Glutamatergic neuron (in vitro differentiated cells): ENCODE results near the gene PPP1R12B. TPM values are rescaled to one million over a fixed set of nuclear protein-coding genes. Genes with fewer than 3 reads are reported as not detected.

Experiments
- DNase-seq: peaks from one replicate; pipeline ENCODE4 v3.0.0; 2022
- H3K27ac Mint-ChIP-seq: one replicate; pipeline ENCODE4 v1.8.0; 2020; ENCODE audit warnings: mild to moderate bottlenecking, mixed read lengths, inconsistent platforms; ENCODE audit not compliant: unreplicated experiment
- H3K27me3 Mint-ChIP-seq: one replicate; pipeline ENCODE4 v1.8.0; 2020; ENCODE audit warnings: mild to moderate bottlenecking, moderate library complexity, mixed read lengths, inconsistent platforms; ENCODE audit not compliant: unreplicated experiment
- H3K36me3 Mint-ChIP-seq: one replicate; pipeline ENCODE4 v1.8.0; 2020; ENCODE audit warnings: mild to moderate bottlenecking, mixed read lengths, inconsistent platforms; ENCODE audit not compliant: unreplicated experiment
- H3K4me1 Mint-ChIP-seq: one replicate; pipeline ENCODE4 v1.8.0; 2020; ENCODE audit warnings: mild to moderate bottlenecking, low read depth, mixed read lengths, inconsistent platforms; ENCODE audit not compliant: unreplicated experiment
- H3K4me3 Mint-ChIP-seq: one replicate; pipeline ENCODE4 v1.8.0; 2020; ENCODE audit warnings: mild to moderate bottlenecking, mixed read lengths, inconsistent platforms; ENCODE audit not compliant: unreplicated experiment
- H3K9me3 Mint-ChIP-seq: one replicate; pipeline ENCODE4 v1.8.0; 2020; ENCODE audit warnings: mild to moderate bottlenecking, moderate library complexity, mixed read lengths, inconsistent platforms; ENCODE audit not compliant: unreplicated experiment
- total RNA-seq: library from RNA; stranded (reverse); fragmentation: NEBNext Ultra II Directional; extraction: Animal tissue kit (Norgen Biotek cat#: 25700); gene quantifications from one replicate; pipeline ENCODE4 v1.2.1, GENCODE V29; 2021; ENCODE audit not compliant: unreplicated experiment
- TF ChIP-seq, protein P1 (sequence below): fragments of 200-600 bp; sonication (generic); IDR thresholded peaks from one replicate; pipeline ENCODE4 v1.5.0; 2021; ENCODE audit not compliant: partially characterized antibody, unreplicated experiment

PPP1R12B gene
- total RNA-seq, 1 donor from 2014 or later: 37.3 TPM

DNA sequence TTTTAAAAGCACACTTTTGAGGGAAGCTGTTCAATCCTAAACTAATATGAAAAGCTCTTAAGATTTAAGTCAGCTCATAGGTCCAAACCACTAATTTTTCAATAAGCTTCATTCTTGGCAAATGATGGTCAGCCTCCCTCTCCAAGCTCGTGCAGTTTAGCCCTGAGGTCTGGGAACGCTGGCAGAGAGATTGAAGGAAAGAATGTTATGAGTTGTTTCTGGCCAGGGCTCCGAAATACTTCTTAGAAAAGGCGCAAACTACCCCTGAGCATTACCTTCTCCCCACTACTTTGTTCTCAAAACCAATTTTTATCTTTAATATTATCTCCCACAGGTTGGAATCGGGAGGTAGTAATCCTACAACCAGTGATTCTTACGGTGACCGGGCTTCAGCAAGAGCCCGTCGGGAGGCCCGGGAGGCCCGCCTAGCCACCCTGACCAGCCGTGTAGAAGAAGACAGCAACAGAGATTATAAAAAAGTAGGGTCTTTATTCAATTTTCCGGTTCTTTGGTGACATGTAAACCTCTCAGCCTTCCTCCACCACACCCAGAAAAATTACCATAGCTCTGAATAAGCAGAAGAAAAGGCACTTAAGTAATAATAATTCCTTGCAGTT is 214.1 kb downstream of the PPP1R12B start:
- peaks cover 2% of the 10 kb centered on the region for H3K27me3 Mint-ChIP-seq
- peaks cover 9% of the 10 kb centered on the region for H3K4me1 Mint-ChIP-seq
- TF ChIP-seq, protein P1, sequence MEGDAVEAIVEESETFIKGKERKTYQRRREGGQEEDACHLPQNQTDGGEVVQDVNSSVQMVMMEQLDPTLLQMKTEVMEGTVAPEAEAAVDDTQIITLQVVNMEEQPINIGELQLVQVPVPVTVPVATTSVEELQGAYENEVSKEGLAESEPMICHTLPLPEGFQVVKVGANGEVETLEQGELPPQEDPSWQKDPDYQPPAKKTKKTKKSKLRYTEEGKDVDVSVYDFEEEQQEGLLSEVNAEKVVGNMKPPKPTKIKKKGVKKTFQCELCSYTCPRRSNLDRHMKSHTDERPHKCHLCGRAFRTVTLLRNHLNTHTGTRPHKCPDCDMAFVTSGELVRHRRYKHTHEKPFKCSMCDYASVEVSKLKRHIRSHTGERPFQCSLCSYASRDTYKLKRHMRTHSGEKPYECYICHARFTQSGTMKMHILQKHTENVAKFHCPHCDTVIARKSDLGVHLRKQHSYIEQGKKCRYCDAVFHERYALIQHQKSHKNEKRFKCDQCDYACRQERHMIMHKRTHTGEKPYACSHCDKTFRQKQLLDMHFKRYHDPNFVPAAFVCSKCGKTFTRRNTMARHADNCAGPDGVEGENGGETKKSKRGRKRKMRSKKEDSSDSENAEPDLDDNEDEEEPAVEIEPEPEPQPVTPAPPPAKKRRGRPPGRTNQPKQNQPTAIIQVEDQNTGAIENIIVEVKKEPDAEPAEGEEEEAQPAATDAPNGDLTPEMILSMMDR: no peak
- H3K36me3 Mint-ChIP-seq: no peaks in the 10 kb centered on the region
- no peak overlapping the region for H3K27ac Mint-ChIP-seq
- H3K4me3 Mint-ChIP-seq: no peak overlapping the region
- no peak for DNase-seq
- no peaks in the 10 kb centered on the region for H3K9me3 Mint-ChIP-seq

DNA sequence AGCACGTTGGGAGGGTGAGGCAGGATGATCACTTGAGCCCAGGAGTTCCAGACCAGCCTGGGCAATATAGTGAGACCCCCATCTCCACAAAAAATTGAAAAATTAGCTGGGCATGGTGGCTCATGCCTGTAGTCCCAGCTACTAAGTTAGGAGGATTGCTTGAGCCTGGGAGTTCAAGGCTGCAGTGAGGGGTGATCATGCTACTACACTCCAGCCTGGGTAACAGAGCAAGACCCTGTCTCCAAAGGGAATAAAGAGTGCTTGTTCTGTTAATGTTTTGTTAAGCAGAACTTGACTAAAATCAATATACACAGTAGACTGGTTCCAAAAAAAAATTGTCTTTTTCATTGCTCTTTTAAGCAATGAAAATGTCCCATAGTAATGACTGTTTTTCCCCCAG is 215.3 kb downstream of the PPP1R12B start:
- Mint-ChIP-seq H3K4me1 (peaks cover 21% of the 10 kb centered on the region), H3K27me3 (no peaks in the 10 kb centered on the region), H3K27ac (no peak overlapping the region), H3K36me3 (no peaks in the 10 kb centered on the region), H3K4me3 (no peak overlapping the region), H3K9me3 (no peaks in the 10 kb centered on the region)
- DNase-seq: no peak
- TF ChIP-seq, protein P1: no peak

DNA sequence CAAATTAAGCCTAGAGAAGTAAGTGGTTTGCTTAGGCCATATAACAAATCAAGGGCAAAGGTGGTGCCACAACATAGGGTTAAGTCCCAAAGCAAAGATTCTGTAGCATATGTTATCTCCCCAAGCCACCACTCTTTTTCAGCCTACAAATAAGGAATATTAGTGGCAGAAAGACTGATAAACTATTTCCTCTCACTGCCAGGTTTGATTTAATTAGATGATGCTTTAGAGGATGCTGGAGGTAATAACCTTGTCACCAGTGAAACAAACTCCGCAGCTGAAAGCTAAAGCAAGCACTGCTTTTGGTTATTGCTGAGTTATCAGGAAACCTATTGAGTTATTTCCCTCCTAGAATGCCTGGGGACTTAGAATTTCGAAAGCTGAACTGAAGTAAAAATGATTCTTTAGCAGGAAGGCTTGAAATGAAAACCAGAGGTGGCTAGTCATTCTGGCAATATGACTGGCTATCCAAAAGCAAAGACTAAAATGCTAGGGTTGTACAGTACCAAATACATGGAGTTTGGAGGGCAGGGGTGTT is 216.5 kb downstream of the PPP1R12B start:
- H3K4me1 Mint-ChIP-seq: peaks cover 24% of the 10 kb centered on the region
- H3K36me3 Mint-ChIP-seq: no peaks in the 10 kb centered on the region
- H3K4me3 Mint-ChIP-seq: no peak overlapping the region
- no peak for DNase-seq
- no peak overlapping the region for H3K27ac Mint-ChIP-seq
- no peaks in the 10 kb centered on the region for H3K9me3 Mint-ChIP-seq
- no peaks in the 10 kb centered on the region for H3K27me3 Mint-ChIP-seq
- TF ChIP-seq, protein P1: no peak

DNA sequence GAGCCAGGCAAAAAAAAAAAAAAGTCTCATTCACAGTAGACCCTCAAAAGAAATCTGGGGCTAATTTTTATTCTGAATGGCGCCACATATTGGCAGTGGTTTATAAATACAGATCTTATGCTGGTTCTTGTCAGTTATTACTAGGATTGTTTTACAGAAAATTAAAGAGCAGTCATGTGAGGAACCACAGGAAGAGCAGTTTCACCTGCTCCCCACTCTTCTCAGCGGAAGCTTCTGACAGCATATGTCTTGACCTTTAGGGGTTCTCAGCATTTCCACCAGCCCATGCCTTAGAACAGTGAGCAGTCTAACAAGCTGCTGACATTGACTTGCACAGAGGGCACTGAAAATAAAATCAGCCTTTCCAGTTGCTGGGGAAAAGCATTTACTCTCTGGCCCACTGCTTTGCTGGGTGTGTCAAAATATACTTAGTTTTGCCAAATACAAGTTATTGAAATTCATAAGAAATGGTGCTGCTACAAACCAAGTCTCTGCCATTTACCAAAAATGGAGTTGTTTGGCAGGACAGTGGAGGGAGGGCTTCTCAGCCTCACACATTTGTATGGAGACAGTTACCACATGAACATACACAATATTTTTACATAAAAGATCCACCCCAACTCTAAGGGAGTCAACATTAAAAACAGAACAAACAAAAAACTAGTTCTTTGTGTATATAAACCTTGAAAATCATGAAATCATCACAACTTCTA is 217.5 kb downstream of the PPP1R12B start:
- DNase-seq: no peak
- Mint-ChIP-seq H3K4me1 (peaks cover 33% of the 10 kb centered on the region), H3K36me3 (no peaks in the 10 kb centered on the region), H3K4me3 (no peak overlapping the region), H3K27ac (no peak overlapping the region), H3K9me3 (no peaks in the 10 kb centered on the region), H3K27me3 (no peaks in the 10 kb centered on the region)
- TF ChIP-seq, protein P1: no peak

DNA sequence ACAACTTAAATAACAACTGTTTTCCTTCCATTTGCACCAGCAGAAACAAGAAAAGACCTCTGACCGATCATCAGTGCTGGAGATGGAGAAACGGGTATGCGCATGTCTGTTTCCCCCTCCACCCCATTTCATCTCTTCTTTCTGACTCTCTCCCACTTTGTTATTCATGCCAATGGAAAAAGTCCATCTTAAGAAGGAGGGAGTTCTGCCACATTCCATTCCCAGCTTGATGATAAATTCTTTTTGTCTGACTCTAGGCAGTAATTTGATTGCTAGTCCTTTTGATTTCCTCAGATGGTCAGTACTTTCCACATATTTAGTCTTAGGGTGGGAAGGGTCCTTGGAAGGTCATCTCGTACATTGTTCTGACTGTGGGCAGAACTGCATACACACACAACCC is 219.2 kb downstream of the PPP1R12B start:
- DNase-seq: no peak
- Mint-ChIP-seq H3K4me3 (no peak overlapping the region), H3K9me3 (no peaks in the 10 kb centered on the region)

More for the DNA sequence above, 219.2 kb downstream of the PPP1R12B start:
- no peak overlapping the region for H3K27ac Mint-ChIP-seq
- peaks cover 36% of the 10 kb centered on the region for H3K4me1 Mint-ChIP-seq
- no peaks in the 10 kb centered on the region for H3K36me3 Mint-ChIP-seq
- H3K27me3 Mint-ChIP-seq: no peaks in the 10 kb centered on the region
- TF ChIP-seq, protein P1: no peak
